Epithelial cell of esophagus (primary cell): ENCODE results near the gene F2R.

Source experiments
- DNase-seq: peaks from one replicate; pipeline ENCODE4 v3.0.0; 2010; ENCODE audit warnings: low read depth
- H3K4me3 ChIP-seq: 2 replicates; pipeline ENCODE4 v1.5.1; 2011; ENCODE audit warnings: mild to moderate bottlenecking, low read length, control low read depth
- TF ChIP-seq, protein P1 (sequence below): IDR thresholded peaks from 2 replicates; pipeline ENCODE4 v1.5.1; 2011; ENCODE audit warnings: low read depth, mild to moderate bottlenecking, low read length, control low read depth, inconsistent platforms; ENCODE audit not compliant: insufficient read depth; ENCODE audit errors: missing control alignments

Gene F2R

DNA sequence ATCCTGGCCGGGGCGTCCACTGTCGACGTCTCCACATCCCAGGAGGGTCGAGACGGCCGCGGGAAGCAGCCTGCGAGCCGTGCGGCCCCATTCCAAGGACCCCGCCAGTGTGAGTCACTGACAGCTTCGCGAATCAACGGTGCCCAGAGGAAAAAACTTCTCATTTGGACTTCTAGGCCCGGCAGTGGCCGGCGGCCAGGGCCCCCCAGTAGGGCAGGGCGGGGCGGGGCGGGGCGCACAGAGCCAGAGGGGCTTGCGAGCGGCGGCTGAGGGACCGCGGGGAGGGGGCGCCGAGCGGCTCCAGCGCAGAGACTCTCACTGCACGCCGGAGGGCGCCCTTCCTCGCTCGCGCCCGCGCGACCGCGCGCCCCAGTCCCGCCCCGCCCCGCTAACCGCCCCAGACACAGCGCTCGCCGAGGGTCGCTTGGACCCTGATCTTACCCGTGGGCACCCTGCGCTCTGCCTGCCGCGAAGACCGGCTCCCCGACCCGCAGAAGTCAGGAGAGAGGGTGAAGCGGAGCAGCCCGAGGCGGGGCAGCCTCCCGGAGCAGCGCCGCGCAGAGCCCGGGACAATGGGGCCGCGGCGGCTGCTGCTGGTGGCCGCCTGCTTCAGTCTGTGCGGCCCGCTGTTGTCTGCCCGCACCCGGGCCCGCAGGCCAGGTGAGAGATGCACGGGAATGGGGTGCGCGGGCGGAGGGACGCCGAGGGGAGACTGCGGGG, at the start of gene F2R:
F2R (plus strand) TSS at position 391 of the 720 bp plus-strand sequence; CDS start at position 573, 182 bp downstream.
- H3K4me3 ChIP-seq: peak within 1 kb of the TSS; percentile 89
- TF ChIP-seq, protein P1, sequence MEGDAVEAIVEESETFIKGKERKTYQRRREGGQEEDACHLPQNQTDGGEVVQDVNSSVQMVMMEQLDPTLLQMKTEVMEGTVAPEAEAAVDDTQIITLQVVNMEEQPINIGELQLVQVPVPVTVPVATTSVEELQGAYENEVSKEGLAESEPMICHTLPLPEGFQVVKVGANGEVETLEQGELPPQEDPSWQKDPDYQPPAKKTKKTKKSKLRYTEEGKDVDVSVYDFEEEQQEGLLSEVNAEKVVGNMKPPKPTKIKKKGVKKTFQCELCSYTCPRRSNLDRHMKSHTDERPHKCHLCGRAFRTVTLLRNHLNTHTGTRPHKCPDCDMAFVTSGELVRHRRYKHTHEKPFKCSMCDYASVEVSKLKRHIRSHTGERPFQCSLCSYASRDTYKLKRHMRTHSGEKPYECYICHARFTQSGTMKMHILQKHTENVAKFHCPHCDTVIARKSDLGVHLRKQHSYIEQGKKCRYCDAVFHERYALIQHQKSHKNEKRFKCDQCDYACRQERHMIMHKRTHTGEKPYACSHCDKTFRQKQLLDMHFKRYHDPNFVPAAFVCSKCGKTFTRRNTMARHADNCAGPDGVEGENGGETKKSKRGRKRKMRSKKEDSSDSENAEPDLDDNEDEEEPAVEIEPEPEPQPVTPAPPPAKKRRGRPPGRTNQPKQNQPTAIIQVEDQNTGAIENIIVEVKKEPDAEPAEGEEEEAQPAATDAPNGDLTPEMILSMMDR: peak; percentile 21
- peak; percentile 56 for DNase-seq

DNA sequence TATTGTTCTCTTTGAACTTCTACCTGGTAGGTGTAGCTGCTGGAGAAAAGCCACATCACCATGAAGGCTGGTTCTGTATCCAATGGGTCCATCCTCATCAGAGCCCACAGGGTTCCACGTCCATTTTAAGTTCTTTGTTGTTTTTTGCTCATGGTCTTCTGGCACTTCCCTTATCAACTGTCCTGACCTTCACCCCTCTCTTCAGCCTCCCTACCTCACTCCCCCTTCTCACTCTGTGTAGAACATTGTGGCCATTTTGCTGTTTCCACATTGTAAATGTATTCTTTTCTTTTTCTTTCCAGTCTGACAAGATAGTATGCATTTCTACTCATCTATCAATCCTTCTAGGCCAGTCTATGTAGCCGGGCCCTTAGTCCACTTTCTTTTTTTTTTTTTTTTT, 48.4 kb upstream of the F2R start:
- DNase-seq: no peak
- H3K4me3 ChIP-seq: no peak overlapping the region
- TF ChIP-seq, protein P1: no peak

DNA sequence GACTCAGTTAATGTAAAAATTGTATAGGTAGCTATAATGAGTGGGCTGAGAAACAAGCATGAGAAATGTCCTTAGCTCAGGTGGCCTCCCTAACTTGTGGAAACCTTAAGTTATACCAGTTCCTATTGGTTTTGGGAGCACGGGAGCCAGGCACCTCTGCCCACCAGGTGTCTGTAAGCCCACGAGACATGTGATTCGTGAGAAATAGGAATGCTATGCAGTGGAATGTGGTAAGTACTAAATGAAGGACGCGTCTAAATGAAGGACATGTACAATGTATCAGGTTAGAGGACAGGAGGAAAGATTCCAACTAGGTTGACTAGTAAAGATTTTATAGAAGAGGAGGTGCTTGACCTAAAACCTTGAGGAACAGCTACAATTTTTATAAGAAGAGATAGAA, 46.7 kb upstream of the F2R start:
- TF ChIP-seq, protein P1: no peak
- H3K4me3 ChIP-seq: no peak overlapping the region
- DNase-seq: no peak

DNA sequence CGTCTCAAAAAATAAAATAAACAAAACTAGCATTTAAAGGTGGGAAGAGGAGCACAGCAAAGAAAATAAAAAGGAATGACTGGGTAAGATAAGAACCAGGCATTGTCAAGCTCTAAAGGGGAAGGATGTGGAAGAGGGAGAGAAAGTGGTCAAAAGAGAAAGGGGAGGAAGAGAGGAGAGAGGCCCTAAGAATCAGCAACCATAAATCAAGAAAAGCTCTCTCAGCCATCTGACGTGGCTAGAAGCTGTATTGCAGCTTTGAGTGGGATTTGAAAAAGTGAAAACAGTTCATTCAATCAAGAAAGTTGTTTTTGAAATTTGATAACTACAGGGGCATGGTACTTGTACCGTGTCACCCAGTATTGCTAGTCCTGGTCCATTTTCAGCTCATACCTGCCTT, 45.4 kb upstream of the F2R start:
- TF ChIP-seq, protein P1: no peak
- DNase-seq: no peak
- H3K4me3 ChIP-seq: no peak overlapping the region

DNA sequence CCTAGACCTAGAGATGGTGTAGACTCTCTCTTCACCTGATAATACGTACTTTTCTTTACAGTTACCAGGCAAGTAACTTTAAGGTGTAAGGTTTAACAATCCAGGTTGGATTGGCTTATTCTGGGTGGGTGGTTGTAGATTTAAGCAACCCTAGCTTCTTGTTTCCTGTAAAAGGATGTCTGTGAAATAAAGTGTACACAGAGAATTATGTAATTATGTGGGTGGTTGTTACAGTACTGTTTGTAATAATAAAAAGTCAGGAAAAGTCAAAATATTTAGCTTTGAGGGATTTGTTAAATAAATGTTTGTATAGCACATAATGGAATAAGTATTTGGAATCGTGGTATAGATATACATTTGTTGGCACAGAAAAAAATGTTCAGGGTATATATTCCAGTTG, 43.7 kb upstream of the F2R start:
- H3K4me3 ChIP-seq: no peak overlapping the region
- TF ChIP-seq, protein P1: no peak
- DNase-seq: no peak

DNA sequence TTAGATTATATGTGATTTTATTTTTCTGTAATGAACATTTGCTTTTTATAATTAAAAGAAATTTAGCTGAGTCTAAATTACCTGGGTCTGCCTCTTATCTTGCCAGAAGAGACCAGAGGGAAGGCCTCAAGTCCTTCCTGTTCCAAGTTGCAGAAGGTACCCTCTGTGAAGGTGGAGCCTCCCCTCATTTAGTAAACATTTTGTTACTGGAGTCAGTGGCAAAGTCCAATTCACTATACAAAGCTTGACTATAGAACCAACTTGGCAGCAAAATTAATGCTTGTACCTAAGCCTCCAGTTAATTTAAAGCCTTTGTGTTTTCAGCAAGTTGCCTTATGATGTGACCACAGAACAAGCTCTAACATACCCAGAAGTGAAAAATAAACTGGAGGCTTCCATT, 42.8 kb upstream of the F2R start:
- H3K4me3 ChIP-seq: no peak overlapping the region
- no peak for DNase-seq
- TF ChIP-seq, protein P1: no peak
